ENCODE data around the gene WDR59. TPM values are rescaled to one million over a fixed set of nuclear protein-coding genes. Genes with fewer than 3 reads are reported as not detected.

The WDR59 gene
- 12.2 and 15.2 TPM in 2 replicates for total RNA-seq

GRCh38 chr16:74984529-74985296 is at the start of gene WDR59:
TSS of gene WDR59 (minus strand) at chr16:74985123. CDS start at chr16:74985017, 106 bp downstream.

DNA sequence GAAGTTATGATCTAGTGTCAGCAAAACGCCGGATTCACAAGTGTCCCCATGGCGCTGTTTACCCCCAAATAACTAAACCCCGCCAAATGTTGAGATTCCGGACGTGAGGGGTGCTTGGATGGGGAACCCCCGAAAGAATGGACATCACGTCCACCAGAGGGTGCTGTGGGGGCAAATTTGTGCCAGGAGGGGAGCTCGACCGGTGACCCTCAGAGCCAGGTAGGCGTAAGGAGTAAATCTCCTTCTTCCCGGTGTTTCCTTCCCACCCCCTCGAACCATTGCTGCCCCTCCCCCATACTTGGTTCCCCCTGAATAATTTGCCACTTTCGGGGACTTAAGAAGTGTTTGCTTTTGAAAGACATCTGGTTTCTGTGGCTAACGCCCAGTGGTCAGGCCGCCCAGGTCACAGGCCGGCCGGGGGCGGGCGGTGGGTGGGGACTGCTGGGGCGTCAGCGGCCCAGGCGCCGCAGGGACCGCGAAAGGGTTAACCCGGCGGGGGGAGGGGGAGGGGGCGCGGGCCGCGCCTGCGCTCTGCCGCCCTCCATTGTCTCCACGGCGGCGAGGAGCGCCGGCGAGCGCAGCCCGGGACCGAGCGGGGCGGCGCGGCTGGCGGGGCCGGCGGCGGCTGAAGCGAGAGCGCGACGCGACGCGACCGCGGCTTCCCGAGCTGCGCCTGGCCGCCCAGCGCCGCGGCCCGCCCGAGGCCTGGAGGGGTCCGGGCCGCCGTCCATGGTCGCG is 13.7 kb upstream of the WDR59 start, which contains the start of gene ZNRF1:
TSS of gene ZNRF1 (plus strand) at position 544 of the 738 bp plus-strand sequence. CDS start 648 bp downstream, outside the sequence.

Other genes starting within 250 kb of the WDR59 start
- not detected in 2 replicates for gene FA2H, start 210.3 kb downstream of the WDR59 start, total RNA-seq
- 17.9 and 21.3 TPM in 2 replicates for gene ZNRF1, start 13.9 kb upstream of the WDR59 start, total RNA-seq
- 1.4 and 1.5 TPM in 2 replicates for gene LDHD, start 131.7 kb upstream of the WDR59 start, total RNA-seq
- 8.1 and 9.2 TPM in 2 replicates for gene ZFP1, start 163.4 kb upstream of the WDR59 start, total RNA-seq
- not detected in 2 replicates for gene CTRB2, start 222.0 kb upstream of the WDR59 start, total RNA-seq
- not detected in 2 replicates for gene CTRB1, start 233.9 kb upstream of the WDR59 start, total RNA-seq